Measurements from ENCODE around the gene ADGRV1. TPM values are rescaled to one million over a fixed set of nuclear protein-coding genes. Genes with fewer than 3 reads are reported as not detected.
"Not testable (repeated sequence)": the region's sequence is repeated elsewhere in the genome, so short reads cannot be mapped to it uniquely, and the experiment has no call there.

The ADGRV1 gene
- total RNA-seq, 4 donors from 2014 or later = 0.28 to 6.5 (median 3.7) TPM

GRCh38 chr5:90655423-90655822, 96.8 kb downstream of the ADGRV1 start:
- no peaks in the 10 kb centered on the region for H3K27me3 ChIP-seq
- H3K9me3 ChIP-seq = no peaks in the 10 kb centered on the region
- TF ChIP-seq CTCF (IDR thresholded peaks at IDR 0.05) (no peak), POLR2A (IDR thresholded peaks at IDR 0.05) (no peak)
- no peaks in the 10 kb centered on the region for H3K36me3 ChIP-seq
- DNase-seq = no peak
- no peak overlapping the region for H3K4me3 ChIP-seq
- no peak overlapping the region for H3K27ac ChIP-seq
- no peaks in the 10 kb centered on the region for H3K4me1 ChIP-seq

DNA sequence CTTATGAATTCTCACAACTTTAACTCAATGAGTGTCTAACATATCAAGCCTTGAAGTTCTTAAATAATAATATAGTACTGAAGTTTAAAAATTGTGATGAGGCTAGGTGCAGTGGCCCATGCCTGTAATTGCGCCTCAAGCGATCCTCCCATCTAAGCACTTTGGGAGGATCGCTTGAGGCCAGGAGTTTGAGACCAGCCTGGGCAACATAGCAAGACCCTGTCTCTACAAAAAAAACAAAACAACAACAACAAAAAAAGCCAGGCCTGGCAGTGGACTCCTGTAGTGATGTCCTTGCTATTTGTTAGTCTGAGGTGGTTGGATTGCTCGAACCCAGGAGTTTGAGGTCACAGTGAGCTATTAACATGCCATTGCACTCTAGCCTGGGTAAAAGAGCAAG, 98.4 kb downstream of the ADGRV1 start:
- DNase-seq = no peak
- H3K4me3 ChIP-seq = no peak overlapping the region

DNA sequence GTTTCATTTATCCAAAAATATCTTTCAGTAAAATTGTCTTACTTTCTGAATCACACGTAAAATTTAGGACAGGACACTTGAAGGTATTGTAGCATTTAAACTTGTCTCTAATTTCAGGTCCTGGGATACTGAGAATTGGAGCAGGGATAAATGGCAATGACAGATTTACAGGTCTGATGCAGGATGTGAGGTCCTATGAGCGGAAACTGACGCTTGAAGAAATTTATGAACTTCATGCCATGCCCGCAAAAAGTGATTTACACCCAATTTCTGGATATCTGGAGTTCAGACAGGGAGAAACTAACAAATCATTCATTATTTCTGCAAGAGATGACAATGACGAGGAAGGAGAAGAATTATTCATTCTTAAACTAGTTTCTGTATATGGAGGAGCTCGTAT, 99.2 kb downstream of the ADGRV1 start:
- TF ChIP-seq CTCF (IDR thresholded peaks at IDR 0.05) (no peak), POLR2A (IDR thresholded peaks at IDR 0.05) (no peak)
- Histone ChIP-seq H3K27ac (no peak overlapping the region), H3K9me3 (no peaks in the 10 kb centered on the region), H3K4me1 (no peaks in the 10 kb centered on the region), H3K4me3 (no peak overlapping the region), H3K36me3 (no peaks in the 10 kb centered on the region), H3K27me3 (no peaks in the 10 kb centered on the region)
- DNase-seq = no peak

More for the DNA sequence above, 98.4 kb downstream of the ADGRV1 start:
- no peaks in the 10 kb centered on the region for H3K9me3 ChIP-seq
- no peak for TF ChIP-seq POLR2A (IDR thresholded peaks at IDR 0.05)
- no peak for TF ChIP-seq CTCF (IDR thresholded peaks at IDR 0.05)
- no peaks in the 10 kb centered on the region for H3K27me3 ChIP-seq
- no peaks in the 10 kb centered on the region for H3K36me3 ChIP-seq
- H3K27ac ChIP-seq = no peak overlapping the region
- no peaks in the 10 kb centered on the region for H3K4me1 ChIP-seq

DNA sequence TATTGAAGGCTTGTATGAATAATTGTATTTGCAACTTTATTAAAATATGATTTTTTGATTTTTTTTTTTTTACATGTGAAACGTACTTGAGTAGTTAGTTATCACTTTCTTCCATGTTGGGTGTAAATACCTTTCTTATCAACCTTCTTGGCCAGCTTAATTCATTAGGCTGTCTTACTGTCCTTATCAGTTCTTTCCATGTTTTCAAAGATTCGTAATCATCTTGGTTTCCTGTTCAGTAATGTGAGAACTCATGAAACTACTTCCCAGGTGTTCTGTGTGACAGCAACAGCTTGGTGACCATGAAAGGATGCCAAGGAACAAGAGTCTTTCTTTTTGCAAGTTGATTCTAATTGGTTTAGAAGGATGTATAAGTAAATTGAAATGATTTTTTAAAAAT, 100.0 kb downstream of the ADGRV1 start:
- Histone ChIP-seq H3K4me1 (no peaks in the 10 kb centered on the region), H3K36me3 (no peaks in the 10 kb centered on the region), H3K4me3 (no peak overlapping the region), H3K9me3 (no peaks in the 10 kb centered on the region), H3K27me3 (no peaks in the 10 kb centered on the region), H3K27ac (no peak overlapping the region)
- TF ChIP-seq POLR2A (IDR thresholded peaks at IDR 0.05) (no peak), CTCF (IDR thresholded peaks at IDR 0.05) (no peak)
- no peak for DNase-seq

GRCh38 chr5:90668079-90668565, 109.5 kb downstream of the ADGRV1 start:
- H3K9me3 ChIP-seq, DNase-seq, H3K36me3 ChIP-seq, H3K4me3 ChIP-seq, H3K27me3 ChIP-seq, H3K27ac ChIP-seq, H3K4me1 ChIP-seq: not testable (repeated sequence)

DNA sequence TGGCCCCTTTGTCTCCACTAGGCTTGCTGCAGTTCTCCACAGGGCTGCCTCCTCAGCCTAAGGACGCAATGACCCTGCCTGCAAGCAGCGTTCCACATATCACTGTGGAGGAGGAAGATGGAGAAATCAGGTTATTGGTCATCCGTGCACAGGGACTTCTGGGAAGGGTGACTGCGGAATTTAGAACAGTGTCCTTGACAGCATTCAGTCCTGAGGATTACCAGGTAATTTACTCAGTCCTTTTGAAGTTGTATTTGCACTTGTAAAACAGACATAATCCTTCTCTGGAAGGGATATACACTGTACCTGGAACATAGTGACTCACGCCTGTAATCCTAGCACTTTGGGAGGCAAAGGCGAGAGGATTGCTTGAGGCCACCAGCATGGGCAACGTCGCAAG, 116.6 kb downstream of the ADGRV1 start:
- Histone ChIP-seq H3K27ac (no peak overlapping the region), H3K9me3 (no peaks in the 10 kb centered on the region), H3K4me3 (no peak overlapping the region), H3K27me3 (no peaks in the 10 kb centered on the region), H3K36me3 (no peaks in the 10 kb centered on the region), H3K4me1 (no peaks in the 10 kb centered on the region)
- DNase-seq = no peak
- no peak for TF ChIP-seq POLR2A (IDR thresholded peaks at IDR 0.05)
- TF ChIP-seq CTCF (IDR thresholded peaks at IDR 0.05) = no peak

All from Peyer's patch (tissue), 4 donors.